ENCODE measurements around the gene NCK2.

The NCK2 gene

GRCh38 chr2:105813405-105813804 lies 68.7 kb downstream of the NCK2 start:
- no peaks in the 10 kb centered on the region for H3K9me3 ChIP-seq (ENCODE audit: control insufficient read depth, insufficient read depth, low read length)
- no peak overlapping the region for H3K4me2 ChIP-seq (ENCODE audit: low read length)

DNA sequence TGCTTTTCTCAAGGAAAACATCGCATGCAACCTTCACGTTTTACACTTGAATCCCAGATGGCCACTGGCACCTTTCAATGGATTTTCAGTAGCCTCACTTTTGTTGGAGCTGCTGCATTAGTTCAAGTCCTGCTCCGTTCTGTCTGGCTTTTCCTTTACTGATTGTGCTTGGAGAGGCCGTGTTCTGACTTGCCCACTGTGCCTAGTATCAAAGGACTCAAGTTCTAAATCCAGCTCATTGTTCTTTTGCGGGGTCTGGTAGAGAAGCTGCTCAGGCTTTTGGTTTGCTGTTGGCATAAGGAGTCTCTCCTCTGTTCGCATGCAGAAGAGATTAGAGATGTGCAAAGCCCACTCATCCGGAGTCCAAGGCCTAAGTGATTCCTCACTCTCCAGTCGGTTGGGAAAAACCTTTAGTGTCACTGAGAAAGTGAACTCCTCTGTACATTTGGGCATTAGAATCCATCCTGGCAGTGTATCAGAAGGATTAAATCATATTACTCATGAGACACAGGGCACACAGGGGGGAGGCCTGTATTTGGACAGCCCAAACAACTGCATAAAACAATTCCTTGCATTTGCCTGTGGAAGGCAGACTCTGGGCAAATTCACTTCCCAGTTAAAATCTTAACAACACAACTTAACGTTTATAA lies 69.7 kb downstream of the NCK2 start:
- Histone ChIP-seq H3K9me2 (replicated peaks; ENCODE audit: control insufficient read depth, low read length) (no peaks in the 10 kb centered on the region), H3K27me3 (ENCODE audit: control insufficient read depth, low read length) (no peaks in the 10 kb centered on the region), H3K36me3 (ENCODE audit: control insufficient read depth, low read length) (peaks cover 10% of the 10 kb centered on the region), H3F3A (ENCODE audit: control insufficient read depth, insufficient read depth) (no peaks in the 10 kb centered on the region), H3K4me2 (ENCODE audit: low read length) (no peak overlapping the region), H4K20me1 (ENCODE audit: control insufficient read depth, insufficient read depth, low read depth, low read length) (no peaks in the 10 kb centered on the region), H3K79me2 (ENCODE audit: control insufficient read depth, low read length) (peaks cover 34% of the 10 kb centered on the region), H3K27ac (ENCODE audit: low read depth, low read length) (no peak overlapping the region), H3K9me3 (ENCODE audit: control insufficient read depth, insufficient read depth, low read length) (no peaks in the 10 kb centered on the region), H3K4me1 (ENCODE audit: control insufficient read depth, low read length) (peaks cover 11% of the 10 kb centered on the region), H3K4me3 (ENCODE audit: low read length) (no peak overlapping the region)
- TF ChIP-seq EZH2phosphoT487 (IDR thresholded peaks at IDR 0.05; ENCODE audit: borderline replicate concordance, low read length): no peak
- TF ChIP-seq, protein P1, sequence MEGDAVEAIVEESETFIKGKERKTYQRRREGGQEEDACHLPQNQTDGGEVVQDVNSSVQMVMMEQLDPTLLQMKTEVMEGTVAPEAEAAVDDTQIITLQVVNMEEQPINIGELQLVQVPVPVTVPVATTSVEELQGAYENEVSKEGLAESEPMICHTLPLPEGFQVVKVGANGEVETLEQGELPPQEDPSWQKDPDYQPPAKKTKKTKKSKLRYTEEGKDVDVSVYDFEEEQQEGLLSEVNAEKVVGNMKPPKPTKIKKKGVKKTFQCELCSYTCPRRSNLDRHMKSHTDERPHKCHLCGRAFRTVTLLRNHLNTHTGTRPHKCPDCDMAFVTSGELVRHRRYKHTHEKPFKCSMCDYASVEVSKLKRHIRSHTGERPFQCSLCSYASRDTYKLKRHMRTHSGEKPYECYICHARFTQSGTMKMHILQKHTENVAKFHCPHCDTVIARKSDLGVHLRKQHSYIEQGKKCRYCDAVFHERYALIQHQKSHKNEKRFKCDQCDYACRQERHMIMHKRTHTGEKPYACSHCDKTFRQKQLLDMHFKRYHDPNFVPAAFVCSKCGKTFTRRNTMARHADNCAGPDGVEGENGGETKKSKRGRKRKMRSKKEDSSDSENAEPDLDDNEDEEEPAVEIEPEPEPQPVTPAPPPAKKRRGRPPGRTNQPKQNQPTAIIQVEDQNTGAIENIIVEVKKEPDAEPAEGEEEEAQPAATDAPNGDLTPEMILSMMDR (IDR thresholded peaks at IDR 0.05; ENCODE audit: low read depth, low read length, poor library complexity, severe bottlenecking): no peak

More at GRCh38 chr2:105813405-105813804, 68.7 kb downstream of the NCK2 start:
- Histone ChIP-seq H3K4me3 (ENCODE audit: low read length) (no peak overlapping the region), H3K36me3 (ENCODE audit: control insufficient read depth, low read length) (peaks cover 10% of the 10 kb centered on the region), H3F3A (ENCODE audit: control insufficient read depth, insufficient read depth) (no peaks in the 10 kb centered on the region), H4K20me1 (ENCODE audit: control insufficient read depth, insufficient read depth, low read depth, low read length) (no peaks in the 10 kb centered on the region), H3K4me1 (ENCODE audit: control insufficient read depth, low read length) (peaks cover 11% of the 10 kb centered on the region), H3K79me2 (ENCODE audit: control insufficient read depth, low read length) (peaks cover 44% of the 10 kb centered on the region), H3K27ac (ENCODE audit: low read depth, low read length) (no peak overlapping the region), H3K9me2 (replicated peaks; ENCODE audit: control insufficient read depth, low read length) (no peaks in the 10 kb centered on the region), H3K27me3 (ENCODE audit: control insufficient read depth, low read length) (no peaks in the 10 kb centered on the region)
- TF ChIP-seq EZH2phosphoT487 (IDR thresholded peaks at IDR 0.05; ENCODE audit: borderline replicate concordance, low read length): no peak
- TF ChIP-seq, protein P1 (IDR thresholded peaks at IDR 0.05; ENCODE audit: low read depth, low read length, poor library complexity, severe bottlenecking): no peak

GRCh38 chr2:105815401-105815800 lies 70.7 kb downstream of the NCK2 start:
- Histone ChIP-seq H3K9me3 (ENCODE audit: control insufficient read depth, insufficient read depth, low read length) (no peaks in the 10 kb centered on the region), H3F3A (ENCODE audit: control insufficient read depth, insufficient read depth) (no peaks in the 10 kb centered on the region), H3K27me3 (ENCODE audit: control insufficient read depth, low read length) (no peaks in the 10 kb centered on the region), H3K4me3 (ENCODE audit: low read length) (no peak overlapping the region), H3K79me2 (ENCODE audit: control insufficient read depth, low read length) (peaks cover 25% of the 10 kb centered on the region), H3K4me2 (ENCODE audit: low read length) (no peak overlapping the region), H4K20me1 (ENCODE audit: control insufficient read depth, insufficient read depth, low read depth, low read length) (no peaks in the 10 kb centered on the region), H3K9me2 (replicated peaks; ENCODE audit: control insufficient read depth, low read length) (no peaks in the 10 kb centered on the region), H3K36me3 (ENCODE audit: control insufficient read depth, low read length) (peaks cover 10% of the 10 kb centered on the region), H3K27ac (ENCODE audit: low read depth, low read length) (no peak overlapping the region), H3K4me1 (ENCODE audit: control insufficient read depth, low read length) (peaks cover 9% of the 10 kb centered on the region)
- no peak for TF ChIP-seq EZH2phosphoT487 (IDR thresholded peaks at IDR 0.05; ENCODE audit: borderline replicate concordance, low read length)
- TF ChIP-seq, protein P1 (IDR thresholded peaks at IDR 0.05; ENCODE audit: low read depth, low read length, poor library complexity, severe bottlenecking): no peak

All from DOHH2 (cell line).